HG03571 (cell line): ENCODE measurements around the gene MAN1B1.
A peak's percentile ranks its signal among the peaks of the same experiment; 100 is the strongest.

Source experiments
- ATAC-seq: cut with Tn5 transposase; IDR thresholded peaks from one replicate; pipeline ENCODE4 v1.9.1; 2021; ENCODE audit not compliant: unreplicated experiment

The MAN1B1 gene

DNA sequence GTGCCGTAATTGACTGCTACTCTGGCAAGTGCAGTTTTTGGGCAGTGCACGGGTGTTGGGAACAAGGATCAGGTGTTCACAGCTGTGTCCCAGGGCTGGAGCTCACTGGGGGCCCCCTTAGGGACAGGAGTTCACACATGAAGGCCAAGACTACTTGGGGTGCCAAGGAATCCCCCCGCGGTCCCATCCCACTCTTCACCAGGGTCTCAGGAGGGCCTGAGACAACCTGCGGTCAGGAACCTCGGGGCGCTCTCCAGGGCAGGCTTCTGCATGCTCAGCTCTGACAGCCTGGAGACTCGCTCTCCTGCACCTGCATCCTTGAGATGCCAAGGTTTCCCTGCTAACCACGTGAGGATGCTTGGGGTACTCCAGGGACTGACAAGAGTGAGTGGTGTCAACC lies 2.3 kb upstream of the MAN1B1 start:
- ATAC-seq = no peak

GRCh38 chr9:137085920-137086530 lies 760 bp upstream of the MAN1B1 start:
- peak; percentile 7 for ATAC-seq

DNA sequence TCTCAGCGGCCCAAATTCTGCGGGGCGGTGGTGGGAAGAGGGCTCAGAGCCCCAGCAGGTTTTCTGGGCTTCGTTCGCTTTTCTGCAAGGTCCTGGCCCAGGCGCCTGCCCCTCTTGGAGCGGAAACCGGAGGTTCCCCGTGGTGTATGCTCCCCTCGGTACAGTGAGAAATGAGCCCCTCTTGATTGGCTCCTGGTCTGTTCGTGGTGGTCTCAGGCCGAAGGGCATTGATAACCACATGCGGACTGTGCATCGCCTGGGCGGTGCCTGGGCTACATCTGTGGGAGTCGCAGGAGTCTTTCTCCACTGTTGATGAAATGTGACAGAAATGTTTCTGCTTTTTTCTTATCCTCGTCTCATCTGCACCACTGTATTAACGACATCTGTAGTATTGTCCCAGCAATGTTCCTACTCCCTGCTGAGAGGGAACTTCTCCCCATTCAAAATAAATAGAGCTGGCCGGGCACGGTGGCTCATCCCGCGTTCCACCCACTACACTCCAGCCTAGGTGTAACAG lies 682 bp downstream of the MAN1B1 start:
- peak; percentile 2 for ATAC-seq

GRCh38 chr9:137088121-137088520 lies 1.3 kb downstream of the MAN1B1 start:
- no peak for ATAC-seq

DNA sequence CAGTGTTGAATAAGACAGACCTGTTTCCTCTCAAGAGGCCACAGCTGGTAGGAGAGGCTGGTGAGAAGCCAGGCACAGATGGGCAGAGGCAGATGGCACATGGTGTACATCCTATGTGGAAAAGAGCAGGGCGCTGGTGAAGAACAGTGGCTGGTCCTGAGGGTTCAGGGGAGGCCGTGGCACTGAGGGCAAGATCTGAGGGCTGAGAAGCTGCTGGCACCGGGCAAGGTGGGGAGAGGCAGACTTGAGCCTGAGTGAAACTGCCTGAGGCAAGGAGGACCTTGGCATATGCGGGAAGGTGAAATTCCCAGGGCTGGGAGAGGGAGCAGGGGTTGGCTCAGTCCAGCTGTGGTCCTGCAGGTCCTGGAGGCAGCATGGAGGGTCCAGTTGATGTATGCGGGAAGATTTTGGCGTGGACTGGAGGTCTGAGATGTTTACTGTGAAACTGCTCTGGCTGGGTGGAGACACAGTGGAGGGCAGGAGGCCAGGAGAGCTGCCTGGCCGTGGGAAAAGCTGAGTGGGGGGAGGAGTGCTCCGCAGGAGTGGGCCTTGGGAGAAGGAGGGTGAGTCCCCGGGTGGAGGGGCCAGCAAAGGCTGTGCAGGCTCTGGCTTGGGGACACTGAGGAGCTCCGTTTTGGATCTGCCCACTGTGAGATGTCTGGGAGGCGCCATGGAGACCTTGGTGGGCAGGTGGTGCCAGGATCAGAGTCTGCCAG lies 2.6 kb downstream of the MAN1B1 start:
- no peak for ATAC-seq

- ATAC-seq = peak; percentile 54
These were observed 9.1 kb downstream of the MAN1B1 start for GRCh38 chr9:137095664-137096517.

GRCh38 chr9:137096785-137097546 lies 10.2 kb downstream of the MAN1B1 start:
- no peak for ATAC-seq

DNA sequence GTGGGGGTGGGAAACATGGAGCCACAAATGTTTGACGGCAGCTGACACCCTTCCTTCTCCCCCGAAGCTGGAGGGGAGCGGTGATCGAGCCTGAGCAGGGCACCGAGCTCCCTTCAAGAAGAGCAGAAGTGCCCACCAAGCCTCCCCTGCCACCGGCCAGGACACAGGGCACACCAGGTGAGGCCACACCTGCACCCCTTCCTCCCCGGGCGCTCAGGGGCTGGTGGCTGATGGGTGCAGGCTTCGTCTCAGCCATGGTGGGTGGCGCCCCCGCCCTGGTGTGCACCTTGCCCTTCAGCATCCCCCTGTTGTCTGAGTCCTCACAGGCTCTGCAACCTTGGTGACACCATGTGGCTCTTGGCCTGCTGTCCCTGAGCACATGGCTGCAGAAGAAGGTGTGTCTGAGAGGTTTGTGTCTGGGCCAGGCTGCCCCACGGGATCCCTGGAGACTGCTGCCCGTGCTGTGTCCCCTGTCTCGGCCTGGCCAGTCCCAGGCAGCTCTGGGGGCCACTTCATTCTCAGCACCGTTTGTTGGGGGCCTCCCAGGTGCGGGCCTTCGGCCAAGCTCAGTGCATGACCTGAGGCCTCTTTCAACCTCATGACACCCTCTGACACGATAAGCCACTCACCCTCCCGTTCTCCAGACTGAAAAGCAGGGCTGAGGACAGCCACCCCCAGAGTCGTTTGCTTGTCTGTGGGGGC lies 11.1 kb downstream of the MAN1B1 start:
- ATAC-seq = no peak

DNA sequence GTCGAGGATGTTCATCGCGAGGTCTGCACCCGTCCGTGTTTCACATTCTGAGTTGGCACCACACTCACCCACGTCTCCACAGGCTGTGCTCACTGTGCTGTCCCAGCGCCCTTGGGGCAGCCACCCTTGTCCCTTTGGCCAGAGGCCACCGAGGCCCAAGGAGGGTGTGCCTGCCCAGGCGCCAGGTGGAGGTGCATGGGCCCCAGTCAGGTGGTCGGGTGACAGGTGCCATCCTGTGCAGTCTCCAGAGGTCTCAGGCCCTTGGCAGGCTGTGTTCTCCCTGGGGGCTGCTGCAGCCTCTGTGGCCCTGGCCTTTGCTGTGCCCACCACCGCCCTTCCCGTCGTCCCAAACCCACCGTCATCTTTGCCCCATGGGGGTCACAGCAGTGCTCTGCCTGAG lies 12.4 kb downstream of the MAN1B1 start:
- ATAC-seq = no peak

DNA sequence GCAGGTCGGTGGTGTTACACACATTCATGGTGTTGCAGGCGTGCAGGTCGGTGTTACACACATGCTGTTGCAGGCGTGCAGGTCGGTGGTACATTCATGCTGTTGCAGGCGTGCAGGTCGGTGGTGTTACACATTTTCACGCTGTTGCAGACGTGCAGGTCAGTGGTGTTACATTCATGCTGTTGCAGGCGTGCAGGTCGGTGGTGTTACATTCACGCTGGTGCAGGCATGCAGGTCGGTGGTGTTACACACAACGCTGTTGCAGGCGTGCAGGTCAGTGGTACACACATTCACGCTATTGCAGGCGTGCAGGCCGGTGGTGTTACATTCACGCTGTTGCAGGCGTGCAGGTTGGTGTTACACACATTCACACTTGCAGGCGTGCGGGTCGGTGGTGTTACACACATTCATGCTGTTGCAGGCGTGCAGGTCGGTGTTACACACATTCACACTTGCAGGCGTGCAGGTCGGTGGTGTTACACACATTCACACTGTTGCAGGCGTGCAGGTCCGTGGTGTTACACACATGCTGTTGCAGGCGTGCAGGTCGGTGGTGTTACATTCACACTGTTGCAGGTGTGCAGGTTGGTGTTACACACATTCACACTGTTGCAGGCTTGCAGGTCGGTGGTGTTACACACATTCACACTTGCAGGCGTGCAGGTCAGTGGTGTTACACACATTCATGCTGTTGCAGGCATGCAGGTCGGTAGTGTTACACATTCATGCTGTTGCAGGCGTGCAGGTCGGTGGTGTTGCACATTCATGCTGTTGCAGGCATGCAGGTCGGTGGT lies 16.6 kb downstream of the MAN1B1 start:
- ATAC-seq = no peak

- ATAC-seq = no peak
These were observed 19.3 kb downstream of the MAN1B1 start for GRCh38 chr9:137105814-137106661.

- ATAC-seq = no peak
These were observed 20.0 kb downstream of the MAN1B1 start for GRCh38 chr9:137106662-137107250.

DNA sequence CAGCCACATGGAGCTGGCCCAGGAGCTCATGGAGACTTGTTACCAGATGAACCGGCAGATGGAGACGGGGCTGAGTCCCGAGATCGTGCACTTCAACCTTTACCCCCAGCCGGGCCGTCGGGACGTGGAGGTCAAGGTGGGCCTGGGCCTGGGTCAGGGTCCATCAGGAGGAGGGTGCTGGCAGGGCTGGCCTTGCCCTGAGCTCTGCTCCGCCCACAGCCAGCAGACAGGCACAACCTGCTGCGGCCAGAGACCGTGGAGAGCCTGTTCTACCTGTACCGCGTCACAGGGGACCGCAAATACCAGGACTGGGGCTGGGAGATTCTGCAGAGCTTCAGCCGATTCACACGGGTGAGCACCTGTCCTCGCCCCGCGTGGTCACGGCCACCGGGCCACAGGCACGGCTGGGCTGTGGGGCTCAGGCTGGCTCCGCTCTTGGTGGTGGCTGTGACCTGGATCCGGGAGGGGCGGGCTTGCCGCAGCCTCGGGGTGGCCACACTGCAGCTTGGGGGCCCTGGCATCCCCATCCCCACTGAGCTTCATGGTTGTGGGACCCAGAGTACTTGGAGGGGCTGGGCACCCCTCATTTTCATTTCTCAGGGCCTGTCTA lies 20.6 kb downstream of the MAN1B1 start:
- no peak for ATAC-seq

DNA sequence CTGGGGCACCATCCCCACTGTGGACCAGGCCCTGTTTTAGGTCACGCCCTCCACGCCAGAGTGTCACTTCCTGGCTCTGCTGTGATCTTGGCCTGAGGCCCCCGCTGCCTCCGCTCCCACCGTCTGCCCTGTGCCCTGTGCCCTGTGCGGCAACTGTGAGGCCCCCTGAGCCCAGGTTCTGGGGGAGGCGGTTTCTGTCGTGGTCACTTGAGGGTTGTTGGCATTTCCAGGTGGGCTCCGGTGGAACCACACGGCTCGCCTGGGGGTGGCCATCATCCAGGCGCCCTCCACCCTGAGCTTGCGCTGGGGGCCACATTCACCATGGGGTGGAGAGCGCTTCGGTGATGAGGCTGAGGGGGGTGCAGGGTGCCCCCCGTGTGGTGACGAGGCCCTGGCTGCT lies 21.2 kb downstream of the MAN1B1 start:
- ATAC-seq = no peak

DNA sequence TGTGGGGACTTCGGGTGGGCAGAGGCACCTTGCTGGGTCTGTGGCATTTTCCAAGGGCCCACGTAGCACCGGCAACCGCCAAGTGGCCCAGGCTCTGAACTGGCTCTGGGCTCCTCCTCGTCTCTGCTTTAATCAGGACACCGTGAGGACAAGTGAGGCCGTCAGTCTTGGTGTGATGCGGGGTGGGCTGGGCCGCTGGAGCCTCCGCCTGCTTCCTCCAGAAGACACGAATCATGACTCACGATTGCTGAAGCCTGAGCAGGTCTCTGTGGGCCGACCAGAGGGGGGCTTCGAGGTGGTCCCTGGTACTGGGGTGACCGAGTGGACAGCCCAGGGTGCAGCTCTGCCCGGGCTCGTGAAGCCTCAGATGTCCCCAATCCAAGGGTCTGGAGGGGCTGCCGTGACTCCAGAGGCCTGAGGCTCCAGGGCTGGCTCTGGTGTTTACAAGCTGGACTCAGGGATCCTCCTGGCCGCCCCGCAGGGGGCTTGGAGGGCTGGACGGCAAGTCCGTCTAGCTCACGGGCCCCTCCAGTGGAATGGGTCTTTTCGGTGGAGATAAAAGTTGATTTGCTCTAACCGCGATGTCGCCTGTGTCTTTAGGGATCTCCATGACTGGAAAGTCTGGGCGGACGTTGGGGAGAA lies 21.9 kb downstream of the MAN1B1 start:
- ATAC-seq = no peak

- no peak for ATAC-seq
These were observed 22.7 kb downstream of the MAN1B1 start for GRCh38 chr9:137109250-137110146.
